Rectal smooth muscle tissue (tissue), 1 donor: ENCODE results near the gene ZNF148.
"Not testable (repeated sequence)": the region's sequence is repeated elsewhere in the genome, so short reads cannot be mapped to it uniquely, and the experiment has no call there.

Experiments
- H3K27ac ChIP-seq: one replicate; pipeline ENCODE4 v1.7.0; 2013; ENCODE audit warnings: low read depth, low read length, inconsistent platforms
- H3K27me3 ChIP-seq: one replicate; pipeline ENCODE4 v1.7.0; 2013; ENCODE audit warnings: low read length; ENCODE audit not compliant: control insufficient read depth, insufficient read depth
- H3K36me3 ChIP-seq: one replicate; pipeline ENCODE4 v1.7.0; 2013; ENCODE audit warnings: low read length; ENCODE audit not compliant: control insufficient read depth, insufficient read depth
- H3K4me1 ChIP-seq: one replicate; pipeline ENCODE4 v1.7.0; 2013; ENCODE audit warnings: low read length; ENCODE audit not compliant: control insufficient read depth, insufficient read depth
- H3K4me3 ChIP-seq: one replicate; pipeline ENCODE4 v1.7.0; 2013; ENCODE audit warnings: low read length
- H3K9ac ChIP-seq: one replicate; pipeline ENCODE4 v1.7.0; 2013; ENCODE audit warnings: low read length

The ZNF148 gene, protein sequence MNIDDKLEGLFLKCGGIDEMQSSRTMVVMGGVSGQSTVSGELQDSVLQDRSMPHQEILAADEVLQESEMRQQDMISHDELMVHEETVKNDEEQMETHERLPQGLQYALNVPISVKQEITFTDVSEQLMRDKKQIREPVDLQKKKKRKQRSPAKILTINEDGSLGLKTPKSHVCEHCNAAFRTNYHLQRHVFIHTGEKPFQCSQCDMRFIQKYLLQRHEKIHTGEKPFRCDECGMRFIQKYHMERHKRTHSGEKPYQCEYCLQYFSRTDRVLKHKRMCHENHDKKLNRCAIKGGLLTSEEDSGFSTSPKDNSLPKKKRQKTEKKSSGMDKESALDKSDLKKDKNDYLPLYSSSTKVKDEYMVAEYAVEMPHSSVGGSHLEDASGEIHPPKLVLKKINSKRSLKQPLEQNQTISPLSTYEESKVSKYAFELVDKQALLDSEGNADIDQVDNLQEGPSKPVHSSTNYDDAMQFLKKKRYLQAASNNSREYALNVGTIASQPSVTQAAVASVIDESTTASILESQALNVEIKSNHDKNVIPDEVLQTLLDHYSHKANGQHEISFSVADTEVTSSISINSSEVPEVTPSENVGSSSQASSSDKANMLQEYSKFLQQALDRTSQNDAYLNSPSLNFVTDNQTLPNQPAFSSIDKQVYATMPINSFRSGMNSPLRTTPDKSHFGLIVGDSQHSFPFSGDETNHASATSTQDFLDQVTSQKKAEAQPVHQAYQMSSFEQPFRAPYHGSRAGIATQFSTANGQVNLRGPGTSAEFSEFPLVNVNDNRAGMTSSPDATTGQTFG

GRCh38 chr3:125374996-125375941 lies at the start of gene ZNF148:
Gene ZNF148 (minus strand): TSS chr3:125375325. CDS start chr3:125313640, 61,685 bp downstream.
- peak within 1 kb of the TSS; percentile 87 for H3K9ac ChIP-seq
- peak within 1 kb of the TSS; percentile 92 for H3K4me3 ChIP-seq
- H3K27me3 ChIP-seq, result no peaks in the 10 kb centered on the region
- no peaks in the 10 kb centered on the region for H3K36me3 ChIP-seq
- H3K4me1 ChIP-seq, result peaks cover 16% of the 10 kb centered on the region
- H3K27ac ChIP-seq, result peak within 1 kb of the TSS; percentile 84

DNA sequence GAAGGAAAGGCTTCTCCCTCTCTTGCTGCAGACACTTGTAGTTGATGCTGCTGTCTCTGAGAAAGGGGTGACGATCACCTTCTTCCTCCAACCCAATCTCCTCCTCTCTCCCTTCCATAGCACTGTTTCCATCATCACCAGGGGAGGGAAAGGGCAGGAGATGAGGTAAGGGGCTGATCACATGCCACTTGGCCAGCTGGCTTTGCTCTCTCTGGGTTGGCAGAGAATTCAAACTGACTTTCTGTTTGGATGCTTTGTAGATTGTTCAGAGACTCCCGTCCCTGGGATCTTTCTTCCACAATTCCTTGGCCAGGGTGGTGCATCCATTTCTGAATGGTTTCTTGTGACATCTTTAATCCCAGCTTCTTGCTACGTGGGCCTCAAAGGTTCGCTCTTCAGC lies 43.2 kb upstream of the ZNF148 start:
- Histone ChIP-seq H3K27me3 (no peaks in the 10 kb centered on the region), H3K27ac (no peak overlapping the region), H3K9ac (no peak overlapping the region), H3K36me3 (no peaks in the 10 kb centered on the region), H3K4me3 (no peak overlapping the region), H3K4me1 (no peaks in the 10 kb centered on the region)

GRCh38 chr3:125416235-125416634 lies 41.1 kb upstream of the ZNF148 start:
- no peaks in the 10 kb centered on the region for H3K36me3 ChIP-seq
- no peaks in the 10 kb centered on the region for H3K4me1 ChIP-seq
- no peak overlapping the region for H3K4me3 ChIP-seq
- H3K9ac ChIP-seq, result no peak overlapping the region
- H3K27ac ChIP-seq, result no peak overlapping the region
- H3K27me3 ChIP-seq, result no peaks in the 10 kb centered on the region

GRCh38 chr3:125414669-125415068 lies 39.5 kb upstream of the ZNF148 start:
- H3K9ac ChIP-seq, result no peak overlapping the region
- H3K27ac ChIP-seq, result no peak overlapping the region
- no peak overlapping the region for H3K4me3 ChIP-seq
- no peaks in the 10 kb centered on the region for H3K4me1 ChIP-seq
- H3K36me3 ChIP-seq, result no peaks in the 10 kb centered on the region
- H3K27me3 ChIP-seq, result no peaks in the 10 kb centered on the region

- Histone ChIP-seq H3K4me1 (no peaks in the 10 kb centered on the region), H3K9ac (no peak overlapping the region), H3K27me3 (no peaks in the 10 kb centered on the region), H3K27ac (no peak overlapping the region), H3K36me3 (no peaks in the 10 kb centered on the region), H3K4me3 (no peak overlapping the region)
These were observed 35.8 kb upstream of the ZNF148 start for GRCh38 chr3:125410922-125411321.

GRCh38 chr3:125406070-125406469 lies 30.9 kb upstream of the ZNF148 start:
- Histone ChIP-seq H3K36me3 (no peaks in the 10 kb centered on the region), H3K9ac (no peak overlapping the region), H3K27ac (no peak overlapping the region), H3K4me1 (no peaks in the 10 kb centered on the region), H3K27me3 (no peaks in the 10 kb centered on the region), H3K4me3 (no peak overlapping the region)

DNA sequence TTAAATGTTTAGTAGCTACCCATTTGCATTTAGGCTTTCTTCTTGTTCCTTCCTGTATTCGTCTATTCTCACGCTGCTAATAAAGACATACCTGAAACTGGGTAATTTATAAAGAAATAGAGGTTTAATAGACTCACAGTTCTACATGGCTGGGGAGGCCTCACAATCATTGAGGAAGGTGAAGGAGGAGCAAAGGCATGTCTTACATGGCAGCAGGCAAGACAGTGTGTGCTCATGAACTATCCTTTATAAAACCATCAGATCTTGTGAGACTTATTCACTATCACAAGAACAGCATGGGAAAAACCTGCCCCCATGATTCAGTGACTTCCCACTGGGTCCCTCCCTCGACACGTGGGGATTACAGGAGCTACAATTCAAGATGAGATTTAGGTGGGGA lies 30.4 kb upstream of the ZNF148 start:
- H3K4me1 ChIP-seq, H3K27ac ChIP-seq, H3K4me3 ChIP-seq, H3K36me3 ChIP-seq, H3K27me3 ChIP-seq, H3K9ac ChIP-seq: not testable (repeated sequence)

DNA sequence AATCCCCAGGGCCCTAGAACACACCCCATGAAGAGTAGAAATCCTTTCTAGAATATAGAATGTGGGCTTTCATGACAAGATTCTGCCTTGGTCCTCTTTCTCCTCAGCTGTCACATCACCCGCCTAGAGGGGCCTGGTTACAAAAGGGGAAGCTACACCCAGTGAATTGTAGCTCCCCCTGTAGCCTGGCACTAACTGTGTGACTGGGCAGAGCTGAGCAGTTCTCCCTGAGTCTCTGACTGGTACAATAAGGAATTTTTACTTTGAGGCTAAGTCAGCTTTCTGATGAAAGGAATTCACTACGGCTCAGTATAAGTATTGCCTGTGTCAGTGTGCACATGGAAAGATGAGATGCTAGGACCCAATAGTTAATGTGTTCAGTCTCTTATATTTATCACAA lies 28.7 kb upstream of the ZNF148 start:
- H3K27ac ChIP-seq, result no peak overlapping the region
- H3K36me3 ChIP-seq, result no peaks in the 10 kb centered on the region
- no peak overlapping the region for H3K9ac ChIP-seq
- no peak overlapping the region for H3K4me3 ChIP-seq
- no peaks in the 10 kb centered on the region for H3K27me3 ChIP-seq
- no peaks in the 10 kb centered on the region for H3K4me1 ChIP-seq

DNA sequence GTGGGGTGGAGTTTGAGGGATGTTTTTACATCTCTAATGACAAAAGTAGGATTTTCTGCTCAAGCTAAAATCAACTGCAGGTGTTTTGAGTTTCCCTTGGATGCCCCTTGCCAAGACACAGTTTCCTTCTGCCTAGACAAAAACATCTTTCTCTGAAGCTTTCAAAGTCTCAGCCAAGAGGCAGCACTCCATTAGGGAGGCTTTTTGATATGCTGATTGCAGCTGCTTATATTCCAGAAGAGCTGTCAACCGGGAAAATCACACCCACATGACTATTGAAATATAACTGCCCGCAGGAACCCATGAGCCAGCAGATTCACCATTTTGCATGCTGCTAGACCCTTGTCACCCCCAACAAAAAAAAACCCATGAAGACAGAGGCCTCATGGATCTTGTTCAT lies 27.5 kb upstream of the ZNF148 start:
- no peak overlapping the region for H3K27ac ChIP-seq
- no peaks in the 10 kb centered on the region for H3K27me3 ChIP-seq
- H3K4me1 ChIP-seq, result no peaks in the 10 kb centered on the region
- no peak overlapping the region for H3K4me3 ChIP-seq
- H3K9ac ChIP-seq, result no peak overlapping the region
- no peaks in the 10 kb centered on the region for H3K36me3 ChIP-seq

DNA sequence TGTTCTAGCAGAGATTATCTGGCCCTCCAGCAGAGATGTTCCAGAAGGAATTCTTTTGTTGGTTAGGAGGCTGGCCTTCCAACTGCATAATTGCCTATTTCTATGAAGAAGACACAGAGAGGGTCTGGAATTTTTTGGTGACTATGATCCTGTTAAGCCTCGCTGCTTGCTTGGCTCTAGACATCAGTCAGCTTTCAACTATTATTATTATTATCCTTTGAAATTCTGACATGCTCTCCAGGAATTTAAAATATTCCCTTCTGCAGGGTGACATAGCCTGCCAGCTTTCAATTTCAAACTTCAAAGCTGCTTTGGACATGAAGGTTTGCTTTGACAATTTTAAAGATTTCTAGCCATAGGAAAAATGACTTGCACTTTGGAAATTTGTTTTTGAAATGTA lies 26.3 kb upstream of the ZNF148 start:
- Histone ChIP-seq H3K4me3 (no peak overlapping the region), H3K27ac (no peak overlapping the region), H3K36me3 (no peaks in the 10 kb centered on the region), H3K27me3 (no peaks in the 10 kb centered on the region), H3K9ac (no peak overlapping the region), H3K4me1 (no peaks in the 10 kb centered on the region)

DNA sequence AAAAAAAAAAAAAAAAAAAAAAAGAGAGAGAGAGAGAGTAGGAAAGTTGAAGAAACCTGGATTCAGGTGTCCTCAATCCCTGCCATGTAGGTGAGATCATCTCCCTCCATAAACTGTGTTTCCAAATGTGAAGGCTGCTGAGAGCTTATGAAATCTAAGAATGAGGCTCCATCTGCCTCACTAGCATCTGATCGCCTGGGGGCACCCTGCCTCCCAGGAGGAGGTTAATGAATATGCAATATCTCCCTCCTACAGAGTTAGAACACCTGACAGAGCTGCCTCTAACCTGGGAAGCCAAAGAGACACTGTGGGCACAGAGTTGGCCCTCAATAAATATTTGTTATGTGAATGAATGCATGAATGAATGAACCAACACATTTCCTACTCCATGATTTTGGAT lies 23.8 kb upstream of the ZNF148 start:
- no peak overlapping the region for H3K9ac ChIP-seq
- H3K27ac ChIP-seq, result no peak overlapping the region

DNA sequence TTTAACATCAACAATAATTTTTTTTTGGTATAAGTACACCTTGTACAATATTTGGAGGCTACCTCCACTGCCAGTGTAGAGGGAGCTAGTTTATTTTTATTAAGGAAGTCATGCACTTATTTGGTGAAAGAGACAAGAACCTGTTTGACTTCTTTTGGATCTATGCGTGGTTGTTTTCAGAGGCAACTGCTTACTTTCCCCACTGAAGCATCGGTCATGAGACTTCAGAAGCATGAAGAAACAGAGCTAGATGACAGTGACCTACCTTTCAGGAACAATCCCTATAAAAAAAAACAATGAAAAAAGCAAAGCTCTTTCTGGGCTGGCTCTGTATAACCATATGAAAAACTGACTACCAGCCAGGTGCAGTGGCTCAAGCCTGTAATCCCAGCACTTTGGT lies 20.0 kb upstream of the ZNF148 start:
- H3K4me3 ChIP-seq, result no peak overlapping the region

More for the DNA sequence above, 23.8 kb upstream of the ZNF148 start:
- Histone ChIP-seq H3K27me3 (no peaks in the 10 kb centered on the region), H3K36me3 (no peaks in the 10 kb centered on the region), H3K4me1 (no peaks in the 10 kb centered on the region), H3K4me3 (no peak overlapping the region)

More for the DNA sequence above, 20.0 kb upstream of the ZNF148 start:
- Histone ChIP-seq H3K36me3 (no peaks in the 10 kb centered on the region), H3K27me3 (no peaks in the 10 kb centered on the region), H3K4me1 (no peaks in the 10 kb centered on the region), H3K27ac (no peak overlapping the region), H3K9ac (no peak overlapping the region)
